Neuronal stem cell (in vitro differentiated cells): ENCODE data around the gene GNPTAB. TPM values are rescaled to one million over a fixed set of nuclear protein-coding genes. Genes with fewer than 3 reads are reported as not detected.

Experiments used
- DNase-seq: peaks from one replicate; pipeline ENCODE4 v3.0.0-alpha.2; 2013; ENCODE audit warnings: low spot score
- H2AFZ ChIP-seq: one replicate; pipeline ENCODE4 v1.6.1; 2013; ENCODE audit warnings: mild to moderate bottlenecking, low read length, inconsistent platforms
- H2AK5ac ChIP-seq: 2 replicates; pipeline ENCODE4 v1.6.1; 2013; ENCODE audit warnings: low read depth, mild to moderate bottlenecking, inconsistent platforms, low read length, moderate library complexity, mixed read lengths
- H2BK120ac ChIP-seq: 2 replicates; pipeline ENCODE4 v1.6.1; 2013; ENCODE audit warnings: low read depth, mild to moderate bottlenecking, inconsistent platforms, low read length, moderate library complexity, mixed read lengths
- H2BK12ac ChIP-seq: one replicate; pipeline ENCODE4 v1.6.1; 2013; ENCODE audit warnings: low read length, inconsistent platforms
- H2BK15ac ChIP-seq: 2 replicates; pipeline ENCODE4 v1.6.1; 2013; ENCODE audit warnings: mild to moderate bottlenecking, low read length, inconsistent platforms, mixed read lengths
- H2BK5ac ChIP-seq: one replicate; pipeline ENCODE4 v1.6.1; 2013; ENCODE audit warnings: inconsistent platforms, mild to moderate bottlenecking, low read length, moderate library complexity
- H3K14ac ChIP-seq: one replicate; pipeline ENCODE4 v1.6.1; 2013; ENCODE audit warnings: low read length, inconsistent platforms
- H3K18ac ChIP-seq: 2 replicates; pipeline ENCODE4 v1.6.1; 2013; ENCODE audit warnings: low read length, inconsistent platforms
- H3K23ac ChIP-seq: 2 replicates; pipeline ENCODE4 v1.6.1; 2013; ENCODE audit warnings: low read depth, mild to moderate bottlenecking, mixed read lengths, low read length, inconsistent platforms; ENCODE audit not compliant: poor library complexity
- H3K27ac ChIP-seq: replicated peaks from 3 replicates; pipeline ENCODE4 v1.5.1; 2013; ENCODE audit warnings: low read length, inconsistent platforms
- H3K27me3 ChIP-seq, 3 experiments: 2 replicates each; pipeline ENCODE4 v1.6.1; 2013; ENCODE audit warnings: low read length in 3 of 3, mild to moderate bottlenecking in 2 of 3, inconsistent platforms in 1 of 3, low read depth in 1 of 3, mixed read lengths in 1 of 3, moderate library complexity in 1 of 3; ENCODE audit not compliant: control insufficient read depth in 3 of 3, insufficient read depth in 3 of 3
- H3K36me3 ChIP-seq, 2 donors: replicated peaks in 1 of 2; 2 replicates each; pipeline ENCODE4 v1.6.1; 2013; ENCODE audit warnings: low read length in 2 of 2; ENCODE audit not compliant: control insufficient read depth in 2 of 2, insufficient read depth in 2 of 2
- H3K4ac ChIP-seq: 2 replicates; pipeline ENCODE4 v1.6.1; 2013; ENCODE audit warnings: inconsistent platforms, mild to moderate bottlenecking, low read length, moderate library complexity
- H3K4me1 ChIP-seq, 2 donors: 1 replicate in 1 of 2; 2 replicates in 1 of 2; pipeline ENCODE4 v1.6.1; 2013; ENCODE audit warnings: low read length in 2 of 2, low read depth in 1 of 2; ENCODE audit not compliant: control insufficient read depth in 2 of 2, insufficient read depth in 1 of 2
- H3K4me2 ChIP-seq: one replicate; pipeline ENCODE4 v1.6.1; 2013; ENCODE audit warnings: mild to moderate bottlenecking, low read length, inconsistent platforms; ENCODE audit not compliant: insufficient read depth, poor library complexity, severe bottlenecking
- H3K4me3 ChIP-seq, 2 donors: 2 replicates each; pipeline ENCODE4 v1.5.1; 2013; ENCODE audit warnings: low read length in 2 of 2, mild to moderate bottlenecking in 2 of 2, inconsistent platforms in 1 of 2, moderate library complexity in 1 of 2
- H3K79me1 ChIP-seq: one replicate; pipeline ENCODE4 v1.6.1; 2013; ENCODE audit warnings: low read depth, mild to moderate bottlenecking, inconsistent platforms, low read length, moderate library complexity
- H3K9ac ChIP-seq: one replicate; pipeline ENCODE4 v1.6.1; 2013; ENCODE audit warnings: mild to moderate bottlenecking, low read depth, low read length, inconsistent platforms; ENCODE audit not compliant: poor library complexity
- H3K9me3 ChIP-seq, 2 donors: replicated peaks in 1 of 2; 2 replicates each; pipeline versions ENCODE3 to v1.6.1; 2013; ENCODE audit warnings: low read length in 2 of 2, mild to moderate bottlenecking in 2 of 2, inconsistent platforms in 1 of 2, low read depth in 1 of 2, mixed read lengths in 1 of 2, moderate library complexity in 1 of 2; ENCODE audit not compliant: control insufficient read depth in 2 of 2, insufficient read depth in 1 of 2
- H4K8ac ChIP-seq: one replicate; pipeline ENCODE4 v1.6.1; 2013; ENCODE audit warnings: low read depth, mild to moderate bottlenecking, inconsistent platforms, low read length, moderate library complexity
- H4K91ac ChIP-seq: one replicate; pipeline ENCODE4 v1.6.1; 2013; ENCODE audit warnings: low read length, low read depth, mild to moderate bottlenecking, inconsistent platforms; ENCODE audit not compliant: poor library complexity
- WGBS, 2 donors: extraction: QIAGEN DNeasy Blood & Tissue Kit; methylation state at CpG; one replicate each; pipeline ENCODE4 v1.1.7; 2013; ENCODE audit warnings: missing lambda C conversion rate in 2 of 2, mixed read lengths in 1 of 2; ENCODE audit not compliant: insufficient read length in 2 of 2, insufficient replicate concordance in 1 of 2; ENCODE audit errors: extremely low coverage in 2 of 2; 5-methylcytosine and 5-hydroxymethylcytosine counted together
- polyA plus RNA-seq, 2 experiments: library from polyadenylated mRNA; stranded (reverse); fragments of 200-250 nt; gene quantifications; one replicate each; pipeline ENCODE4 v1.2.3, GENCODE V29; 2013

The GNPTAB gene
- 12.4 TPM for polyA plus RNA-seq (2013, experiment 1 of 2)
- polyA plus RNA-seq (2013, experiment 2 of 2), result 13.2 TPM

GRCh38 chr12:101830367-101831325 lies at the start of gene GNPTAB:
Gene GNPTAB, minus strand, starts transcription at chr12:101830959. Its CDS starts 284 bp downstream, at chr12:101830675.
- H3K4me1 ChIP-seq, result no peaks in the 10 kb centered on the region
- peak within 1 kb of the TSS; percentile 90 for H3K18ac ChIP-seq
- H3K14ac ChIP-seq, result no peak within 1 kb of the TSS
- H2AK5ac ChIP-seq, result no peak within 1 kb of the TSS
- H3K9me3 ChIP-seq, result no peaks in the 10 kb centered on the region
- H4K91ac ChIP-seq, result no peak within 1 kb of the TSS
- no peak within 1 kb of the TSS for H2BK120ac ChIP-seq
- no peak within 1 kb of the TSS for H4K8ac ChIP-seq
- H3K27ac ChIP-seq, result no peak within 1 kb of the TSS
- no peaks in the 10 kb centered on the region for H3K79me1 ChIP-seq
- peak within 1 kb of the TSS; percentile 14 for H2BK15ac ChIP-seq
- peak within 1 kb of the TSS; percentile 91 to 96 for H3K4me3 ChIP-seq
- H3K4me2 ChIP-seq, result peak within 1 kb of the TSS; percentile 88
- H3K4ac ChIP-seq, result no peak within 1 kb of the TSS
- H3K27me3 ChIP-seq, result no peaks in the 10 kb centered on the region
- H3K9ac ChIP-seq, result peak within 1 kb of the TSS; percentile 97
- WGBS, 2 donors, result no CpG with 5 or more reads among the region's 96 CpGs
- peak; percentile 87 for DNase-seq
- H3K36me3 ChIP-seq, result no peaks in the 10 kb centered on the region
- H3K23ac ChIP-seq, result no peak within 1 kb of the TSS
- H2BK12ac ChIP-seq, result no peak within 1 kb of the TSS
- peak within 1 kb of the TSS; percentile 100 for H2AFZ ChIP-seq
- peak within 1 kb of the TSS; percentile 54 for H2BK5ac ChIP-seq

GRCh38 chr12:101878243-101878821 lies 47.6 kb upstream of the GNPTAB start:
- Histone ChIP-seq H3K14ac (no peak overlapping the region), H2AFZ (peak overlapping the region; percentile 99), H4K8ac (no peak overlapping the region), H3K4me1 (peaks cover 0 to 3% of the 10 kb centered on the region in 2 donors), H2AK5ac (no peak overlapping the region), H2BK12ac (no peak overlapping the region), H3K23ac (no peak overlapping the region), H3K27me3 (peaks cover 0 to 9% (median 5%) of the 10 kb centered on the region in 3 experiments), H4K91ac (no peak overlapping the region), H2BK5ac (no peak overlapping the region), H3K27ac (no peak overlapping the region), H3K4me2 (peak overlapping the region; percentile 90), H3K4me3 (peak overlapping the region in 1 of 2 donors; percentile 55), H2BK120ac (no peak overlapping the region), H3K9me3 (peaks cover 0 to 2% of the 10 kb centered on the region in 2 donors), H3K4ac (no peak overlapping the region), H3K18ac (no peak overlapping the region), H2BK15ac (no peak overlapping the region), H3K9ac (no peak overlapping the region), H3K36me3 (no peaks in the 10 kb centered on the region), H3K79me1 (no peaks in the 10 kb centered on the region)
- WGBS, 2 donors, result no CpG with 5 or more reads among the region's 7 CpGs
- no peak for DNase-seq

DNA sequence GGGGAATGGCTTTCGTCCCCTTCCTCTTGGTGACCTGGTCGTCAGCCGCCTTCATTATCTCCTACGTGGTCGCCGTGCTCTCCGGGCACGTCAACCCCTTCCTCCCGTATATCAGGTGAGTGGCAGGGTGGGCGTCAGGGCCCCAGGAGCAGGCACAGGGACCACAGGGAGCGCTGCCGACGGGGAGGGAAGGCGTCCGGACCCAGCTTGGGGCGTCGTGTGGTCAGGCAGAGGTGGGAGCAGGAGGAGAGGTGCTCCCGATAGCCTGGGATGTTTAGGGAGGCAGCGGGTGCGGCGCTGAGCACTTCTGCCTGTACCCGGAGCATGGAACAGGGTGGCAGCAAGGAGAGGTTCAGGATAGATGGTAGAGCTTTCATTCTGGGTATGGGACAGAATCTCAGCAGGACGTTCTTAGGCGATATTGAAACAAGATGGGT lies 47.1 kb upstream of the GNPTAB start:
- H4K91ac ChIP-seq, result peak overlapping the region; percentile 68
- H3K36me3 ChIP-seq, result no peaks in the 10 kb centered on the region
- H2AFZ ChIP-seq, result peak overlapping the region; percentile 99
- H2BK120ac ChIP-seq, result peak overlapping the region; percentile 6
- no CpG with 5 or more reads among the region's 24 CpGs for WGBS, 2 donors
- peaks cover 0 to 3% of the 10 kb centered on the region in 2 donors for H3K4me1 ChIP-seq
- DNase-seq, result no peak
- H3K9me3 ChIP-seq, result peaks cover 0 to 2% of the 10 kb centered on the region in 2 donors
- H3K14ac ChIP-seq, result peak overlapping the region; percentile 59
- peak overlapping the region; percentile 55 to 94 for H3K4me3 ChIP-seq
- H3K79me1 ChIP-seq, result no peaks in the 10 kb centered on the region
- H4K8ac ChIP-seq, result peak overlapping the region; percentile 23
- peaks cover 0 to 9% (median 5%) of the 10 kb centered on the region in 3 experiments for H3K27me3 ChIP-seq
- peak overlapping the region; percentile 92 for H3K9ac ChIP-seq
- H3K27ac ChIP-seq, result no peak overlapping the region
- H2BK12ac ChIP-seq, result no peak overlapping the region
- peak overlapping the region; percentile 3 for H2BK15ac ChIP-seq
- H3K4me2 ChIP-seq, result peak overlapping the region; percentile 90
- H2AK5ac ChIP-seq, result no peak overlapping the region
- peak overlapping the region; percentile 91 for H2BK5ac ChIP-seq
- peak overlapping the region; percentile 75 for H3K23ac ChIP-seq
- peak overlapping the region; percentile 99 for H3K18ac ChIP-seq
- peak overlapping the region; percentile 17 for H3K4ac ChIP-seq
